GM18519 (cell line): ENCODE results near the gene DPEP2NB.
"Not testable (repeated sequence)": the region's sequence is repeated elsewhere in the genome, so short reads cannot be mapped to it uniquely, and the experiment has no call there.

ENCODE experiments used
- ATAC-seq: cut with Tn5 transposase; IDR thresholded peaks from one replicate; pipeline ENCODE4 v1.9.1; 2021; ENCODE audit warnings: mild to moderate bottlenecking, moderate library complexity; ENCODE audit not compliant: unreplicated experiment, low FRiP score

The DPEP2NB gene

GRCh38 chr16:68015681-68016080, at the start of gene DPEP2NB:
Gene DPEP2NB, minus strand, starts transcription at chr16:68015911. Its CDS starts 141 bp downstream, at chr16:68015770.
- no peak for ATAC-seq

DNA sequence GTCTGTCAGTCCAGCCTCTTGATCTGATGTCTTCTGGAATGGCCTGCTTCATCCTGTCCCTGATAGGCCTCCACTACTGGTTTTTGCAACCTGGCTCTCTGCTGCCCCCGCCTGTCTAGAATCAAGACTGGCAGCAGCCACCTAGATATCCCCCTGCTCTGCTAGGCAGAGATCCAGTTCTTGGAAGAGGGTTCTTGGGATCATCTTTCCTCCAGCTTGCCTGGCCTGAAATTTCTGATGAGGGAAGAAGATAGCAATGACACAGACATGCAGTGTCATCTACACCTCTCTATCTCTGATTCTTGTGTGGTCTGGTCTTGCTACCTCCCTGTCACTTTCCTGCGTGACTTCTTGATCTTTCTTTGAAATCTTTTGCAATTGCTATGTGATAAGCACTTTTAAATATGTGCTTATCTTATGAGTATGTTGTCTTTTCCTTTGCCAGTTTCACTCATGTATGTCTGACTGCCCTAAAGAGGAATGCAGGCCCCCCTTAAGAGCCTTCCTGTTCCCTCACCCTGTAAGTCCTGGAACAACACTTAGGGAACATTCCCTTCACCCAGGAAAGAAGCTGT, 49.2 kb upstream of the DPEP2NB start:
- ATAC-seq: no peak

GRCh38 chr16:68062910-68063393, 47.2 kb upstream of the DPEP2NB start:
- no peak for ATAC-seq

DNA sequence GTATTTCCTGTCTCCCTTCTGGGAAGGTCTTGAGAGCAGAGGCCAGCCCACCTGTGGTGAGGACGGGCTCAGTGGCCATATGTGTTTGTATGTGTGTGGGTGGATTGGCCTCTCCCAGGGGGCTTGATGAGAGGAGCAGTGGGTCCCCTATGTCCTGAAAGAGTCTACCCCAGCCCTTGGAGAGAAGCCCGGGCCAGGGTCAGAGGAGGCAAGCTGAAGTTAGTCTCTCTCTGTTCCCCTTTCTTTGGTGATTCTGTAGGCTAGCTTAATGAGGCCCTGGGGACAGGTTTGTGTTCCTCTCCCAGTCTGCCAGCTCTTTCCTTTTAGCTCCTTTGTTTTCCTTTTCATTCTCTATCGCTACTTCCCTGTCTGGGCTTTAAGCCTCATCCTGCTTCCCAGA, 45.7 kb upstream of the DPEP2NB start:
- ATAC-seq: no peak

GRCh38 chr16:68059804-68060203, 44.1 kb upstream of the DPEP2NB start:
- no peak for ATAC-seq

- ATAC-seq: no peak
Measured at GRCh38 chr16:68055395-68055794, 39.7 kb upstream of the DPEP2NB start.

DNA sequence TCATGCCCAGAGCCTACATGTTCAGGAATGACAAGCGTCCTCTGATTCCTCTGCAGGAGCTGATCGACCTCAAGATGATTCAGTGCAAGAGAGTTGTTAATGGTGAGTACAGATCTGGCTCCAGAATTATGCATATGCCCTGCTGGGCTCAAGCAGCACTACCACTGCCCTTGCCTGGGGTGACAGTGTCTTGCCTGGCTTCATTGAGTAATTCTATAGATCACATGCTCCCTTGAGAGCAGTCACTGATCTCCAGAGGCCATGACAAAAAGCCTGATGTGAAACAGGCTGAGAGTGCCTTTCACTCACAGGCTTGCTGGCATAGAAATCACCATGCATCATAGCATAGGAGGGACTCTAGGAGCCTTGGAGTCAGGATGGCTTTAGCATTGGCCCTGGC, 33.7 kb upstream of the DPEP2NB start:
- ATAC-seq: no peak

DNA sequence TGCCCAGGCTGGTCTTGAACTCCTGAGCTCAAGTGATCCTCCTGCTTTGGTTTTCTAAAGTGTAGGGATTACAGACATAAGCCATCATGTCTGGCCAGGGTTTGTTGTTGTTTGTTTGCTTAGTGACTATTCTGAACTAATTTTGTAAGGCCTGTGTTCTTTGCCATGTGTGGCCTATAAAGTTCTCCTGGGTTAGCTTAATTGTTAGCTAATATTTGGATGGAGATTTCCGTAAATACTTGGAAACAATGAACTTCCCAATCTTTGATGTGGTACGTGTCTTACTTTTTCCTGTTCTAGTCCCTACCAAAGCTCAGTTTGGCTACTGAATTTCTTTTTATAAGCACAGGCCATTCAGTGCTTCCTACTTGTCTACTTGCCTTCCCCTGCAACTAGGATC, 32.3 kb upstream of the DPEP2NB start:
- no peak for ATAC-seq

DNA sequence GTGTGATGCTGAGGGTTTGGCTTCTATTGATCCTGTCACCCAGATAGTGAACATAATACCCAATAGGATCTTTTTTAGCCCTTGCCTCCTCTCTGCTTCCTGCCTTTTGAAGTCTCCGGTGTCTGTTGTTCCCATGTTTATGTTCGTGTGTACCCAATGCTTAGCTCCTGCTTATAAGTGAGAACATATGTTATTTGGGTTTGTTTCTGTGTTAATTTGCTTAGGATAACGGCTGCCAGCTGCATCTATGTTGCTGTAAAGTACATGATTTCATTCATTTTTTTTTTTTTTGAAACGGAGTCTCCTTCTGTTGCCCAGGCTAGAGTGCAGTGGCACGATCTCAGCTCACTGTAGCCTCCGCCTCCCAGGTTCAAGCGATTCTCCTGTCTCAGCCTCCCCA, 30.4 kb upstream of the DPEP2NB start:
- no peak for ATAC-seq

DNA sequence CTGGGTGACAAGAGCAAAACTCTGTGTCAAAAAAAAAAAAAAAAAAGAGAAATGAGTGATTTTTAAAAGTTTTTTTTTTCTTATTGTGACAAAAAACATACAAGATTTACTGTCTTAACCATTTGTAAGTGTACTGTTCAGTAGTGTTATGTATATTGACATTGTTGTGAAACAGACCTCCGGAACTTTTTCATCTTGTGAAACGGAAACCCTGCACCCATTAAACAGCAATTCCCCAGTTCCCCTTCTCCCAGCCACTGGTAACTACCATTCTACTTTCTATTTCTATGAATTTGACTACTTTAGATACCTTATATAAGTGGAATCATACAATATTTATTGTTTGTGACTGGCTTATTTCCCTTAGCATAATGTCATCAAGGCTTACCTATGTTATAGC, 26.1 kb upstream of the DPEP2NB start:
- ATAC-seq: no peak

DNA sequence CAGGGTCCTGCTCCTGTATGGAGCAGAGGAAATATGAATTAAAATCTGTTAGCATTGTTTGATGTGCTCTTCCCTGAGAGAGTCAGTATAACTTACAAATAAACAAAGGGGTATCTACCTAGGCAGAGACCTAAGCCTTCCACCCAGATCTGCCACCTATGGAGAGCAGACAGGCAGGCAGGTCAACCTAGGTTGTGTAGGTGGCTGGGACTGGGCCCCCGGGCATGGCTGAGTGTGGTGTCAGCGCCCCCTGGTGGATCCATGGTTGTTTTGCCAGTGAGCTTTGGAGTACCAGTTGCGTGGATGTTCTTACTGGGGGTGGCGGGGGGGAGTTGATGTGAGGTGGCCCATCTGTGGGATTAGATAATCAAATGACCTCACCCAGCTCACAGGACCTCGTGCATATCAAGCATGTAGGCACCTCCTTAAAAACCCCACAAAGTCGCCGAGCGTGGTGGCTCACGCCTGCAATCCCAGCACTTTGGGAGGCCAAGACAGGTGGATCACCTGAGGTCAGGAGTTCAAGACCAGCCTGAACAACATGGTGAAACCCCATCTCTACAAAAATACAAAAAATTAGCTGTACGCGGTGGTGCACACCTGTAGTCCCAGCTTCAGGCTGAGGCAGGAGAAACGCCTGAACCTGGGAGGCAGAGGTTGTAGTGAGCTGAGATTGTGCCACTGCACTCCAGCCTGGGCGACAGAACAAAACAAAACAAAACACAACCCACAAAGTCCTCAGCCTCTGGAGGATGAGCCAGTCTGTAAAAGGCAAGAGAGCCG, 25.0 kb upstream of the DPEP2NB start:
- ATAC-seq: peak; percentile 58

- no peak for ATAC-seq
Measured at GRCh38 chr16:68037841-68038597, 22.3 kb upstream of the DPEP2NB start.

GRCh38 chr16:68035227-68035626, 19.5 kb upstream of the DPEP2NB start:
- ATAC-seq: no peak

- ATAC-seq: no peak
Measured at GRCh38 chr16:68033101-68033500, 17.4 kb upstream of the DPEP2NB start.

- no peak for ATAC-seq
Measured at GRCh38 chr16:68031951-68032350, 16.2 kb upstream of the DPEP2NB start.

DNA sequence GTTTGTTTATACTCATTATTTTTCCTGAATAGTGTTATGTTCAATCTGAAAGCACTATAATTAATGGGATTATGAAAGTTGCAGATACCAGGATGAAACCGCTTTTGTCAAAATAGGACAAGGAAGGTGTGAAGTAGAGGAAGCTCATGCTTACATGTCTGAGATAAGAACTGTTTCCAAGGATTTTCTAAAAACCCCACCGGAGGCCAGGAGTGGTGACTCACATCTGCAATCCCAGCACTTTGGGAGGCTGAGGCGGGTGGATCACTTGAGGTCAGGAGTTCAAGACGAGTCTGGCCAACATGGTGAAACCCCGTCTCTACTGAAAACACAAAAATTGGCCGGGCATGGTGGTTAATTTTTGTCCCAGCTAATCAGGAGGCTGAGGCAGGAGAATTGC, 14.4 kb upstream of the DPEP2NB start:
- not testable (repeated sequence) for ATAC-seq

- no peak for ATAC-seq
Measured at GRCh38 chr16:68028996-68029395, 13.3 kb upstream of the DPEP2NB start.

DNA sequence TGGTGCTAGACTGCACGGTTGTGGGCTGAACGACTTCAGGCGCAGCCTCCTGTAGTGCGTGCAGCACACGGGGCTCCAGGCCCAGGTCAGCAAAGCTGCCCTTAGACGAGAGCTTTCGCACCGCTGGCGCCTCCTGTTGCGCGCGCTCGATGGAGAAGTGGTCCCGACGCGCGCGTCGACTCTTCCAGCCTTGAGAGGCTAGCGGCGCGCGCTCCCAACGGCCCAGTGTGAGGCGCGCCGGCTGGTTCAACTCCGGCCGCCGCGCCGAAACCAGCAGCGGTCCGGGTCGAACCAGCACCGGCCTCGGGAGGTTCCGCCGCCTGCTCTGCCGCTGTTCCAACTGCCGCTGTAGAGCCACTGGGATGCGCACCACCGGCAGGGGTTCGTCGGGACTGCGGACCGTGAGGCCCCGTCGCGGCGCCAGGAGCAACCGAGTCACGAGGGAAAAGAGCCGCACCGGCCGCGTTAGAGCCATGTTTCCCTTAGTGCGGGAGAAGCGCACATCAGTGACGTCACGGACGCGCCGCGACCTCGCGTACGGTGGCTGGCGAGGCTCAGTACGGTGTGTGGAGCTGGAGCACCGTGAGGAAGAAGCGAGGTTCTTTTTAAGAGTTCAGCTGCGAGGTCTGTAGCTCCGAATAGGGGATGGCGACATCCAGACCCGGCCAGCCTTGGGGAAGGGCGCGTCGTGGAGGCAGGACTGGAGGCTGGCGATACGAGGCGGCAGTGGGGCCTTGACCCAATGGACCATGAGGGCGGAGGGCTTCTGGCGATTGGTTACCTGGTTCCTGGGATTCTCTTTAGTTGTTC, 7.2 kb upstream of the DPEP2NB start, which contains the start of the genes DDX28 and DUS2:
Gene DDX28, minus strand, starts transcription at position 505 of the 810 bp plus-strand sequence. Its CDS starts 30 bp downstream, at position 475.
Gene DUS2, plus strand, starts transcription at position 557 of the 810 bp plus-strand sequence. CDS start 14,740 bp downstream, outside the sequence.
- ATAC-seq: peak; percentile 56

- peak; percentile 14 for ATAC-seq
Measured at GRCh38 chr16:68022278-68022727, 6.6 kb upstream of the DPEP2NB start.

DNA sequence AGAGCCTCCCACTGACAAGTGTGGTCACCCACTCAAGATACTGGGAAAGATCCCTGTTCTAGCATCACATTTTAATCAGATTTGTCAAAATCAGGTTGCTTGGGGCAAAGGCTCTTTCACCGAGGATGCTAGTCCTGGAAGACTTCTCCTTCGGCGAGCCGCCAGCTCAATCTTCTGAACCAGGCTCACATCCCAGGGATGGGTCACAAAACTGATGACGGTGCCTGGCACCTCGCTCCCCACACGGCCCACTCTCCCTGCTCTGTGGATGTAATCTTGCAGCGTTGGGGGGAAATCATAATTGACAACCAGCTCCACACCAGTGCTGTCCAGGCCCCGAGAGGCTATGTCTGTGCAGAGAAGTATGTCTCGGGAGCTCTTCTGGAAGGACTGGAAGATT, 5.8 kb upstream of the DPEP2NB start:
- no peak for ATAC-seq
